ENCODE measurements around the gene TMIGD3.

DNA sequence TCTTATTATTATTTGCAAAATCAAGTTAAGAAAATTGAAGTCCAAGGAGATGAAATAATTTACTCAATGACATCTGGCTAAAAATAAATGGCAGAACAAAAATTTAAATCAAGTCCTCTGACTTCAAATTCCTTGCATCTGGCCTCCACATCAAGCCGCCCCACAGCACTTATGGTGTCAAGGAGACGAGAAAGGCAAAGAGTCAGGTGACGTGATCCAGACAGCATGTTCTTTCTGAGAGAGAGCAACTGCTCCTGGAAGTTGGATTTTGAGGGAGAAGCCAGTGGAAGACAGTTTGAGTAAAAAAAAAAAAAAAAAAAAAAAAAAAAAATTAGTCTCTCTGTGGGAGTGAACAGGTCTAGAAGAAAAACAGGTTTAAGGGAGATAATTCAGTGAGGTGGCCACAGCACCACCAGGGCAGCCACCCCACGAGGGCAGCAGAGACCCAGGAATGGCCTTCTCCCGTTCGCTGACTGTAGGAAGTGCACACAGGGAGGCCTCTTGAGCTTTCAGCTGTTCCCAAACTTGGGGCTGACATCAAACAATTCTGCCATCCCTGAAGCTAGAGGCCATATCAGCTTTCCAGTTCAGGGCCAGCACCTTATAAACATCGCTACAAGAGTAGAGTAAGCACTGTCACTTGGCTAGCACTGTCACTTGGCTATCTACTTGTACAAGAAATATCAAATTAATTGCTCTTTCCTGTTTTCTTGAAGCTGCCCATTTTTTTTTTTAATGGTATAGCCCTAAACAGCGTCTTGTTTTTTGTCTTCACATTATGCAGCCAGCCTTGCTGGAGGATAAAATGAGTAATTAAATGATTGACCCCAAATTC is 21.8 kb downstream of the TMIGD3 start:
- TF ChIP-seq FOXK1 (CRISPR knock-in tag; IDR thresholded peaks at IDR 0.05) (no peak), NFYB (CRISPR knock-in tag; conservative IDR thresholded peaks at IDR 0.05; ENCODE audit: low read depth) (no peak), ESRRA (CRISPR knock-in tag; IDR thresholded peaks at IDR 0.05; ENCODE audit: borderline replicate concordance) (no peak), SMAD3 (CRISPR knock-in tag; IDR thresholded peaks at IDR 0.05; ENCODE audit: borderline replicate concordance) (no peak), CREB1 (CRISPR knock-in tag; IDR thresholded peaks at IDR 0.05) (no peak)
- TF ChIP-seq, protein P1, sequence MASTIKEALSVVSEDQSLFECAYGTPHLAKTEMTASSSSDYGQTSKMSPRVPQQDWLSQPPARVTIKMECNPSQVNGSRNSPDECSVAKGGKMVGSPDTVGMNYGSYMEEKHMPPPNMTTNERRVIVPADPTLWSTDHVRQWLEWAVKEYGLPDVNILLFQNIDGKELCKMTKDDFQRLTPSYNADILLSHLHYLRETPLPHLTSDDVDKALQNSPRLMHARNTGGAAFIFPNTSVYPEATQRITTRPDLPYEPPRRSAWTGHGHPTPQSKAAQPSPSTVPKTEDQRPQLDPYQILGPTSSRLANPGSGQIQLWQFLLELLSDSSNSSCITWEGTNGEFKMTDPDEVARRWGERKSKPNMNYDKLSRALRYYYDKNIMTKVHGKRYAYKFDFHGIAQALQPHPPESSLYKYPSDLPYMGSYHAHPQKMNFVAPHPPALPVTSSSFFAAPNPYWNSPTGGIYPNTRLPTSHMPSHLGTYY (CRISPR knock-in tag; IDR thresholded peaks at IDR 0.05), result no peak
- TF ChIP-seq, protein P2, sequence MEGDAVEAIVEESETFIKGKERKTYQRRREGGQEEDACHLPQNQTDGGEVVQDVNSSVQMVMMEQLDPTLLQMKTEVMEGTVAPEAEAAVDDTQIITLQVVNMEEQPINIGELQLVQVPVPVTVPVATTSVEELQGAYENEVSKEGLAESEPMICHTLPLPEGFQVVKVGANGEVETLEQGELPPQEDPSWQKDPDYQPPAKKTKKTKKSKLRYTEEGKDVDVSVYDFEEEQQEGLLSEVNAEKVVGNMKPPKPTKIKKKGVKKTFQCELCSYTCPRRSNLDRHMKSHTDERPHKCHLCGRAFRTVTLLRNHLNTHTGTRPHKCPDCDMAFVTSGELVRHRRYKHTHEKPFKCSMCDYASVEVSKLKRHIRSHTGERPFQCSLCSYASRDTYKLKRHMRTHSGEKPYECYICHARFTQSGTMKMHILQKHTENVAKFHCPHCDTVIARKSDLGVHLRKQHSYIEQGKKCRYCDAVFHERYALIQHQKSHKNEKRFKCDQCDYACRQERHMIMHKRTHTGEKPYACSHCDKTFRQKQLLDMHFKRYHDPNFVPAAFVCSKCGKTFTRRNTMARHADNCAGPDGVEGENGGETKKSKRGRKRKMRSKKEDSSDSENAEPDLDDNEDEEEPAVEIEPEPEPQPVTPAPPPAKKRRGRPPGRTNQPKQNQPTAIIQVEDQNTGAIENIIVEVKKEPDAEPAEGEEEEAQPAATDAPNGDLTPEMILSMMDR (IDR thresholded peaks at IDR 0.05), result peak; percentile 42
- TF ChIP-seq, protein P3, sequence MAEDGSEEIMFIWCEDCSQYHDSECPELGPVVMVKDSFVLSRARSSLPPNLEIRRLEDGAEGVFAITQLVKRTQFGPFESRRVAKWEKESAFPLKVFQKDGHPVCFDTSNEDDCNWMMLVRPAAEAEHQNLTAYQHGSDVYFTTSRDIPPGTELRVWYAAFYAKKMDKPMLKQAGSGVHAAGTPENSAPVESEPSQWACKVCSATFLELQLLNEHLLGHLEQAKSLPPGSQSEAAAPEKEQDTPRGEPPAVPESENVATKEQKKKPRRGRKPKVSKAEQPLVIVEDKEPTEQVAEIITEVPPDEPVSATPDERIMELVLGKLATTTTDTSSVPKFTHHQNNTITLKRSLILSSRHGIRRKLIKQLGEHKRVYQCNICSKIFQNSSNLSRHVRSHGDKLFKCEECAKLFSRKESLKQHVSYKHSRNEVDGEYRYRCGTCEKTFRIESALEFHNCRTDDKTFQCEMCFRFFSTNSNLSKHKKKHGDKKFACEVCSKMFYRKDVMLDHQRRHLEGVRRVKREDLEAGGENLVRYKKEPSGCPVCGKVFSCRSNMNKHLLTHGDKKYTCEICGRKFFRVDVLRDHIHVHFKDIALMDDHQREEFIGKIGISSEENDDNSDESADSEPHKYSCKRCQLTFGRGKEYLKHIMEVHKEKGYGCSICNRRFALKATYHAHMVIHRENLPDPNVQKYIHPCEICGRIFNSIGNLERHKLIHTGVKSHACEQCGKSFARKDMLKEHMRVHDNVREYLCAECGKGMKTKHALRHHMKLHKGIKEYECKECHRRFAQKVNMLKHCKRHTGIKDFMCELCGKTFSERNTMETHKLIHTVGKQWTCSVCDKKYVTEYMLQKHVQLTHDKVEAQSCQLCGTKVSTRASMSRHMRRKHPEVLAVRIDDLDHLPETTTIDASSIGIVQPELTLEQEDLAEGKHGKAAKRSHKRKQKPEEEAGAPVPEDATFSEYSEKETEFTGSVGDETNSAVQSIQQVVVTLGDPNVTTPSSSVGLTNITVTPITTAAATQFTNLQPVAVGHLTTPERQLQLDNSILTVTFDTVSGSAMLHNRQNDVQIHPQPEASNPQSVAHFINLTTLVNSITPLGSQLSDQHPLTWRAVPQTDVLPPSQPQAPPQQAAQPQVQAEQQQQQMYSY (CRISPR knock-in tag; IDR thresholded peaks at IDR 0.05), result no peak
